Esophagus squamous epithelium (tissue), 5 donors: ENCODE measurements around the gene PIK3CG. TPM values are rescaled to one million over a fixed set of nuclear protein-coding genes. Genes with fewer than 3 reads are reported as not detected.
A peak's percentile ranks its signal among the peaks of the same experiment; 100 is the strongest.

Experiments used
- DNase-seq: peaks from one replicate; lab custom pipeline; 2025; lab: John Stamatoyannopoulos, UW
- H3K27ac ChIP-seq, 4 donors: fragments of 200-600 bp; sonication (generic); one replicate each; pipeline ENCODE4 v1.5.1; 2016 to 2019; ENCODE audit warnings: mild to moderate bottlenecking in 1 of 4
- H3K27me3 ChIP-seq, 4 donors: fragments of 200-600 bp; sonication (generic); 1 replicate in 3 of 4; 2 replicates in 1 of 4; pipeline versions ENCODE4 v1.5.1 to v1.6.0; 2017 to 2021; ENCODE audit warnings: antibody characterized with exemption in 1 of 4
- H3K36me3 ChIP-seq, 3 donors: fragments of 200-600 bp; sonication (generic); one replicate each; pipeline ENCODE4 v1.5.1; 2016 to 2019
- H3K4me1 ChIP-seq, 3 donors: fragments of 200-600 bp; sonication (generic); one replicate each; pipeline ENCODE4 v1.5.1; 2017 to 2019
- H3K4me3 ChIP-seq, 4 donors: fragments of 200-600 bp; sonication (generic); 1 replicate in 3 of 4; 2 replicates in 1 of 4; pipeline ENCODE4 v1.5.1; 2016 to 2019; ENCODE audit warnings: mild to moderate bottlenecking in 2 of 4, moderate library complexity in 1 of 4
- H3K9me3 ChIP-seq, 3 donors: fragments of 200-600 bp; sonication (generic); one replicate each; pipeline ENCODE4 v1.5.1; 2016 to 2019
- CTCF ChIP-seq, 6 experiments: fragments of 450-650 bp in 4 of 6; fragments of 200-600 bp in 2 of 6; sonication (generic) in 2 of 6; IDR thresholded peaks; one replicate each; pipeline ENCODE4 v1.5.1; 2016 to 2019; ENCODE audit warnings: antibody characterized with exemption in 6 of 6, mild to moderate bottlenecking in 4 of 6, moderate library complexity in 4 of 6
- POLR2A ChIP-seq, 4 donors: fragments of 450-650 bp; IDR thresholded peaks; one replicate each; pipeline ENCODE4 v1.6.1; 2017; ENCODE audit warnings: antibody characterized with exemption in 4 of 4, mild to moderate bottlenecking in 4 of 4, moderate library complexity in 3 of 4
- WGBS, 2 donors: methylation state at CpG; one replicate each; pipeline ENCODE4 v1.1.5; 2018; 5-methylcytosine and 5-hydroxymethylcytosine counted together
- intact Hi-C: fragments of 100-400 bp; cut with DNase I; formaldehyde crosslinking; loops from one replicate; pipeline ENCODE4 v1.15.0; 2022
- total RNA-seq, 4 donors: library from RNA; depleted of rRNA; stranded (reverse); fragments of >200 nt; gene quantifications; one replicate each; pipeline ENCODE4 v1.1.0, GENCODE V29; 2016
- donor health status: DM: yes; HTN: yes; CAD: no.

Gene PIK3CG
- total RNA-seq, 4 donors from 2014 or later, result 1.3 to 6.1 (median 2.5) TPM

GRCh38 chr7:106938803-106939202, 73.7 kb downstream of the PIK3CG start:
- TF ChIP-seq POLR2A (IDR thresholded peaks at IDR 0.05), result no peak
- Histone ChIP-seq H3K4me3 (no peak overlapping the region), H3K9me3 (no peaks in the 10 kb centered on the region), H3K27me3 (no peaks in the 10 kb centered on the region), H3K4me1 (no peaks in the 10 kb centered on the region), H3K27ac (no peak overlapping the region), H3K36me3 (no peaks in the 10 kb centered on the region)
- DNase-seq, result no peak
- intact Hi-C loops, result no loop called here
- 80 to 81% methylated on average over 5 of the region's 5 CpGs for WGBS, 2 donors

DNA sequence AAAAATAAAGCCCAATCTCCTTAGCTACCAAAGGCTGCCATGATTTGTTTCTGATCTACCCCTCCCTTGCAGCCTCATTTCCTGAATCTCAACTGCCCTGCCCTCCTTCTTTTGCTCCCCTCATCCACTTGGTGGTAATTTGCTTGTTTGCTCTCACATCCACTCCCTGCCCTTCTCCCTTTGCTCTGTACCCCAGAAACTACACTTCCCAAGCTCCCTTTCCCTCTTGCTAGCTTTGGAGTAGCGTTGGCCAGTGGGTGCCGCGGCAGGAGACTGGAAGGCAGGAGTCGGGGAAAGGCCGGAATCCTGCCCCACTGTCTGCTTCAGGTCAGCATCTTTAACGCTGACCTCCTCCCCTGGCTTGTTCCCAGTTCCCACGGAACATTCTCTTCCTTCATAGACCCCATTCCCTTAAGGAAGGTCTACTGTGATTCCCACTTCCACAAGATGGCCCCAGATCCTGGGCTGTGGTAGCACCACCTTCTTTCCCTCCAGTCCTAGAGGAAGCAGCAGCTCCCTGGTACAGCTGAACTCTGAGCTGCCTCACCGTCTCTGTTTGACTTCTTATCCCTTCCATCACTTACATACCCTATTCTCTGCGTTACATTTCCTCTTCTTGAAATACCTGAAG, 79.1 kb downstream of the PIK3CG start:
- intact Hi-C loops, result no loop called here
- DNase-seq, result no peak
- H3K27ac ChIP-seq, result no peak overlapping the region
- no peaks in the 10 kb centered on the region for H3K9me3 ChIP-seq
- TF ChIP-seq POLR2A (IDR thresholded peaks at IDR 0.05), result no peak
- TF ChIP-seq CTCF (IDR thresholded peaks at IDR 0.05), result no peak
- H3K27me3 ChIP-seq, result no peaks in the 10 kb centered on the region
- H3K36me3 ChIP-seq, result no peaks in the 10 kb centered on the region
- no peak overlapping the region for H3K4me3 ChIP-seq
- WGBS, 2 donors, result 70 to 72% methylated on average over 8 to 9 of the region's 9 CpGs
- H3K4me1 ChIP-seq, result no peaks in the 10 kb centered on the region

GRCh38 chr7:106947244-106947728, 82.2 kb downstream of the PIK3CG start:
- H3K4me1 ChIP-seq, result peaks cover 0 to 2% (median 0%) of the 10 kb centered on the region in 3 donors
- peak; percentile 14 to 50 (median 36) for TF ChIP-seq CTCF (IDR thresholded peaks at IDR 0.05)
- TF ChIP-seq POLR2A (IDR thresholded peaks at IDR 0.05), result no peak
- no peak overlapping the region for H3K4me3 ChIP-seq
- no peaks in the 10 kb centered on the region for H3K36me3 ChIP-seq
- no peak for DNase-seq
- intact Hi-C loops, result no loop called here
- H3K9me3 ChIP-seq, result no peaks in the 10 kb centered on the region
- no peaks in the 10 kb centered on the region for H3K27me3 ChIP-seq
- no peak overlapping the region for H3K27ac ChIP-seq
- 0% methylated on average over 1 of the region's 1 CpG for WGBS, 2 donors

DNA sequence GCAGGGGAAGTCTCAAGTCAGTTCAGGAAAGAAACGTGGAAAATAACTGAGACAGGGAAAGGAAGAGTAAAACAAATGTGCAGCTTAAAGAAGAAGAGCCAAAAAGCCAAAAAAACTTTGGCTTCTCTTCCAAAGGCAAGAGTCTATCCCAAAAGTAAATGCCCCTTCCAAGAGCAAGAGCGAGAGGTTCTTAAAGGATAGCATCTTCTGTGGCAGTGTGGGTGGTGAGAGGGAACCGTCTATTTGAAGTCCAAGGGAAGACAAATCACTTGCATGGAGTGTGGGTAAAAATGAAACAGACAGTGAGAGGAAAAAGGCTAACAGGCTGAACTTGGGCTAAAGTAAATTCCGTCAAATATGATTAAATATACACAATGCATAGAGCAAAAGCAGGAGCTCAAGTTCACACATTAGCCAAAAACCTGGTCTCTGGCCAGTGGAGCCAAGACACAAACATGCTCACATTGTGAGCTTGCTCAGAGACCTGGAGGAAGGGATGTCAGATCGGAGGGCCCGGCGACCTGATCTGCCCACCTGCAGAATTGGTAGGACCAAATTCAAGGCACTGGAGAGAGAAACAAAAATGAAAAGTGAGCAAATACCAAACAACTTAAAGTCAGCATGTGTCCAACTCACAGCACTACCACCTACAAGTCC, 87.0 kb downstream of the PIK3CG start:
- Histone ChIP-seq H3K27me3 (no peaks in the 10 kb centered on the region), H3K4me3 (no peak overlapping the region), H3K27ac (peak overlapping the region in 2 of 4 donors; percentile 6 to 13), H3K4me1 (peaks cover 0 to 3% (median 0%) of the 10 kb centered on the region in 3 donors), H3K9me3 (no peaks in the 10 kb centered on the region), H3K36me3 (no peaks in the 10 kb centered on the region)
- WGBS, 2 donors, result 62 to 63% methylated on average over 7 of the region's 7 CpGs
- DNase-seq, result no peak
- intact Hi-C loops, result no loop called here
- TF ChIP-seq POLR2A (IDR thresholded peaks at IDR 0.05), result no peak
- TF ChIP-seq CTCF (IDR thresholded peaks at IDR 0.05), result no peak

- no peak overlapping the region for H3K4me3 ChIP-seq
- no peaks in the 10 kb centered on the region for H3K9me3 ChIP-seq
- H3K27me3 ChIP-seq, result no peaks in the 10 kb centered on the region
- H3K36me3 ChIP-seq, result no peaks in the 10 kb centered on the region
- intact Hi-C loops, result no loop called here
- peaks cover 0 to 3% (median 0%) of the 10 kb centered on the region in 3 donors for H3K4me1 ChIP-seq
- no peak for DNase-seq
- 33 to 40% methylated on average over 5 of the region's 5 CpGs for WGBS, 2 donors
- peak overlapping the region in 2 of 4 donors; percentile 6 to 13 for H3K27ac ChIP-seq
- peak in 1 of 4 donors; percentile 10 for TF ChIP-seq POLR2A (IDR thresholded peaks at IDR 0.05)
- no peak for TF ChIP-seq CTCF (IDR thresholded peaks at IDR 0.05)
These were observed 87.7 kb downstream of the PIK3CG start for GRCh38 chr7:106952658-106953231.
